DOHH2 (cell line): Measurements from ENCODE around the gene TMEM72.

ENCODE experiments used
- EZH2phosphoT487 ChIP-seq: fragments of 200-600 bp; sonication (generic); IDR thresholded peaks from 2 replicates; pipeline ENCODE4 v1.6.1; 2017; ENCODE audit warnings: borderline replicate concordance, mild to moderate bottlenecking, antibody characterized with exemption, low read length, moderate library complexity, mixed read lengths
- TF ChIP-seq, protein P1 (sequence below): fragments of 200-600 bp; sonication (generic); IDR thresholded peaks from one replicate; pipeline ENCODE4 v1.5.1; 2014; ENCODE audit warnings: antibody characterized with exemption, mild to moderate bottlenecking, low read depth, low read length; ENCODE audit not compliant: poor library complexity, severe bottlenecking

DNA sequence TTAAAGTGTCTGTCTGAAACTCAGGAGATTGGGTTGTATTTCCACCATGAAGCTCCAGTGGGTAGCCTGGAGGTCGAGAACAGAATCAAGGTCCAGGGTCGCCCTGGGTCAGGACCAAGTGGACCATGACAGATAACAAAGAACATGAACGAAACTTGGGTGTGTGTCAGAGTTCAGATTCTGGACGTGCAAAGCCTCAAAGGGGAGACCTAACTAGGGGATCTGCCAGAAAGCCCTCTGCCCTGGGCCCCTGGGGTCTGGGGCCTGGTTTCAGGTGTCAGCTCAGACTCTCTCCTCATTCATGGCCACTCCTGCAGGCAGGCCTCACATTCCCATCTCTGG is 50.1 kb downstream of the TMEM72 start:
- TF ChIP-seq, protein P1, sequence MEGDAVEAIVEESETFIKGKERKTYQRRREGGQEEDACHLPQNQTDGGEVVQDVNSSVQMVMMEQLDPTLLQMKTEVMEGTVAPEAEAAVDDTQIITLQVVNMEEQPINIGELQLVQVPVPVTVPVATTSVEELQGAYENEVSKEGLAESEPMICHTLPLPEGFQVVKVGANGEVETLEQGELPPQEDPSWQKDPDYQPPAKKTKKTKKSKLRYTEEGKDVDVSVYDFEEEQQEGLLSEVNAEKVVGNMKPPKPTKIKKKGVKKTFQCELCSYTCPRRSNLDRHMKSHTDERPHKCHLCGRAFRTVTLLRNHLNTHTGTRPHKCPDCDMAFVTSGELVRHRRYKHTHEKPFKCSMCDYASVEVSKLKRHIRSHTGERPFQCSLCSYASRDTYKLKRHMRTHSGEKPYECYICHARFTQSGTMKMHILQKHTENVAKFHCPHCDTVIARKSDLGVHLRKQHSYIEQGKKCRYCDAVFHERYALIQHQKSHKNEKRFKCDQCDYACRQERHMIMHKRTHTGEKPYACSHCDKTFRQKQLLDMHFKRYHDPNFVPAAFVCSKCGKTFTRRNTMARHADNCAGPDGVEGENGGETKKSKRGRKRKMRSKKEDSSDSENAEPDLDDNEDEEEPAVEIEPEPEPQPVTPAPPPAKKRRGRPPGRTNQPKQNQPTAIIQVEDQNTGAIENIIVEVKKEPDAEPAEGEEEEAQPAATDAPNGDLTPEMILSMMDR = no peak
- no peak for TF ChIP-seq EZH2phosphoT487
